ENCODE data around the gene SLC39A5. TPM values are rescaled to one million over a fixed set of nuclear protein-coding genes. Genes with fewer than 3 reads are reported as not detected.
A peak's percentile ranks its signal among the peaks of the same experiment; 100 is the strongest.

SLC39A5 gene
- total RNA-seq, 5 donors from 2014 or later (not counting 1 experiment from before 2014, with no cell fraction given): 0.57 to 1.4 (median 0.58) TPM; not detected in 2

DNA sequence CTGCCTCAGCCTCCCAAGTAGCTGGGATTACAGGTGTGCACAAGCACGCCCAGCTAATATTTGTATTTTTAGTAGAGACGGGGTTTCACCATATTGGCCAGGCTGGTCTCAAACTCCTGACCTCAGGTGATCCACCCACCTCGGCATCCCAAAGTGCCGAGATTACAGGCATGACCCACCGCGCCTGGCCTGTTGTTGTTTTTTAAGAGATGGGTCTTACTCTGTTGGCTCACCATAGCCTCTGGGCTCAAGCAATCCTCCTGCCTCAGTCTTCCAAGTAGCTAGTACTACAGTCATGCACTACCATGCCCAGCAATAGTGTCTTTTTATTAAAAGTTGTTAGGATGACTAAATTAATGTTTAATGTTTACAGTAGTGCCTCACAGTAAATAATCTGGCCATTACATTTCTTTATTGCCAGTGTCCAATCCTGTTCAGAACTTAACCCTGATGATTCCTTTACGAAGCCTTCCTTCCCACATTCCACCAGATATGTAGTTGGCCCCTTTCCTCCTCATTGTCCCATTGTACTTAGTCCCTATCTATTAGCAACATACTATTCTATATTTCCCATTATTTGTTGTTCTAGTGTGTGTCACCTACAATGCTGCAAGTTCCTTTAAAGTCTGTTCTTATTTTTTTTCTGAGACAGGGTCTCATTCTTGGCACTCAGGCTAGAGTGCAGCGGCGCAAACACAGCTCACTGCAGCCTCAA is 31.8 kb upstream of the SLC39A5 start:
- Histone ChIP-seq H3K4me3 (ENCODE audit: control insufficient read depth in 1 of 2, extremely low read depth in 1 of 2, low read length in 1 of 2) (no peak overlapping the region), H3K36me3 (ENCODE audit: control insufficient read depth in 2 of 2, extremely low read depth in 1 of 2, insufficient read depth in 1 of 2, low read length in 1 of 2) (no peaks in the 10 kb centered on the region), H3K9me3 (no peaks in the 10 kb centered on the region), H3K27ac (ENCODE audit: low read length) (no peak overlapping the region), H3K27me3 (replicated peaks in 1 of 2; ENCODE audit: control insufficient read depth in 2 of 2, extremely low read depth in 1 of 2, insufficient read depth in 2 of 2, low read length in 1 of 2) (no peaks in the 10 kb centered on the region), H3K4me1 (ENCODE audit: control insufficient read depth in 1 of 2, extremely low read depth in 1 of 2, insufficient read depth in 2 of 2, low read length in 2 of 2) (no peaks in the 10 kb centered on the region)
- H3K9me3 Mint-ChIP-seq: no peaks in the 10 kb centered on the region
- ATAC-seq (replicated peaks in 1 of 4) (no peak), DNase-seq (no peak)
- POLR2A ChIA-PET: no interaction called here
- no peaks in the 10 kb centered on the region for H3K27me3 Mint-ChIP-seq
- WGBS (ENCODE audit: insufficient coverage): 100% methylated on average over 3 of the region's 9 CpGs
- H3K4me3 Mint-ChIP-seq: no peak overlapping the region
- no peaks in the 10 kb centered on the region for H3K36me3 Mint-ChIP-seq
- CTCF ChIA-PET: interaction anchor here in 1 of 2 donors (0.7 to 0.8 kb wide), 2 partner anchors 17 to 266 kb away, joined by 3 read pairs; no protein-coding TSS in a partner anchor
- H3K4me1 Mint-ChIP-seq: peaks cover 3 to 12% (median 6%) of the 10 kb centered on the region in 3 donors
- H3K27ac Mint-ChIP-seq: no peak overlapping the region

DNA sequence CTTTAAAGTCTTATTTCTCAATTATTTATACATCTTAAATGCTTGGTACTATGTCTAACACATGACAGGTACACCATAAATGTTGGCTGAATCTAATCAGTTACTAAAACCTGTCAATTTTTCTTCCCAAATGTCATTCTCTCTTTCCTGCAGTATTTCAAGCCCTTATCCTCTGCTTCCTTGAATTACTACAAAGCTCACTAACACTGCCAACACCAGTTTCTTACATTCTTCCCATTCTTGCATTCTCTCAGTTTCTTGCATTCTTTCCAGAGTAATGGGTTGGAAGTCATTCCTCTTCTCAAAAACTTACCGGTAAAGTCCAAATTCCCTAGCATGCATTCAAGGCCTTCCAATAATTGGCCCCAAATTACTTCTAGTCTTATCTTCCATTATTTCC is 31.0 kb upstream of the SLC39A5 start:
- H3K4me3 ChIP-seq (ENCODE audit: control insufficient read depth in 1 of 2, extremely low read depth in 1 of 2, low read length in 1 of 2): no peak overlapping the region
- peaks cover 0 to 7% (median 1%) of the 10 kb centered on the region in 3 donors for H3K4me1 Mint-ChIP-seq
- H3K4me3 Mint-ChIP-seq: no peak overlapping the region
- H3K27ac Mint-ChIP-seq: peak overlapping the region in 1 of 2 donors; percentile 1
- no peaks in the 10 kb centered on the region for H3K9me3 ChIP-seq
- DNase-seq (no peak), ATAC-seq (replicated peaks in 1 of 4) (no peak)
- H3K36me3 ChIP-seq (ENCODE audit: control insufficient read depth in 2 of 2, extremely low read depth in 1 of 2, insufficient read depth in 1 of 2, low read length in 1 of 2): no peaks in the 10 kb centered on the region
- no peaks in the 10 kb centered on the region for H3K27me3 Mint-ChIP-seq
- CTCF ChIA-PET: interaction anchor here in 1 of 2 donors (0.6 to 1.4 kb wide), 2 partner anchors 23 to 438 kb away, joined by 4 read pairs; partner anchors contain the start of gene RNF41
- 100% methylated on average over 1 of the region's 1 CpG for WGBS (ENCODE audit: insufficient coverage)
- no peaks in the 10 kb centered on the region for H3K27me3 ChIP-seq (replicated peaks in 1 of 2; ENCODE audit: control insufficient read depth in 2 of 2, extremely low read depth in 1 of 2, insufficient read depth in 2 of 2, low read length in 1 of 2)
- H3K4me1 ChIP-seq (ENCODE audit: control insufficient read depth in 1 of 2, extremely low read depth in 1 of 2, insufficient read depth in 2 of 2, low read length in 2 of 2): no peaks in the 10 kb centered on the region
- H3K9me3 Mint-ChIP-seq: no peaks in the 10 kb centered on the region
- no peaks in the 10 kb centered on the region for H3K36me3 Mint-ChIP-seq
- H3K27ac ChIP-seq (ENCODE audit: low read length): no peak overlapping the region
- POLR2A ChIA-PET: no interaction called here

DNA sequence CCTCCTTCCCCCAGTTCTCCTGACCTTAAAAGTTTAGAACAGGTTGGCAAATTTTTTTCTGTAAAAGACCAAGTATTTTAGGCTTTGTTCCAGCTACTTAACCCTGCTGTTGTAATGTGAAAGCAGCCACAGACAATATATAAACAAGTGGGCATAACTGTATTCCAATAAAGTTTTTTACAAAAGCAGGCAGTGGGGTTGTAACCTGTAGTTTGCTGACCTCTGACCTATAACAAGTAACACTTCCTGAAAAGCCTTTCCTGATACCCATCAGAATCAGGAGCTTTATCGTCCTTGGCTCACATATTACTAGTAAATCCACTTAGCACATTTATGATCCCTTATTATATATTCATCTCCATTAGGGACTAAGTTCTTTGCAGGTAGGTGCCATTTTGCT is 27.5 kb upstream of the SLC39A5 start:
- no peaks in the 10 kb centered on the region for H3K9me3 Mint-ChIP-seq
- ChIA-PET POLR2A (interaction anchor here in 1 of 2 donors (1.0 kb wide), 1 partner anchor 30 kb away, joined by 3 read pairs; no protein-coding TSS in a partner anchor), CTCF (interaction anchor here (0.6 to 1.7 kb wide), 6 partner anchors 15 to 1363 kb away, joined by 3 to 5 read pairs (median 4); partner anchors contain the start of gene RNF41 (in 1 of the 2))
- H3K9me3 ChIP-seq: no peaks in the 10 kb centered on the region
- no peak overlapping the region for H3K27ac ChIP-seq (ENCODE audit: low read length)
- peaks cover 0 to 5% (median 1%) of the 10 kb centered on the region in 3 donors for H3K4me1 Mint-ChIP-seq
- H3K27me3 Mint-ChIP-seq: no peaks in the 10 kb centered on the region
- H3K36me3 Mint-ChIP-seq: peaks cover 15% of the 10 kb centered on the region
- H3K27me3 ChIP-seq (replicated peaks in 1 of 2; ENCODE audit: control insufficient read depth in 2 of 2, extremely low read depth in 1 of 2, insufficient read depth in 2 of 2, low read length in 1 of 2): no peaks in the 10 kb centered on the region
- no peaks in the 10 kb centered on the region for H3K4me1 ChIP-seq (ENCODE audit: control insufficient read depth in 1 of 2, extremely low read depth in 1 of 2, insufficient read depth in 2 of 2, low read length in 2 of 2)
- H3K4me3 ChIP-seq (ENCODE audit: control insufficient read depth in 1 of 2, extremely low read depth in 1 of 2, low read length in 1 of 2): no peak overlapping the region
- DNase-seq: no peak
- peak overlapping the region; percentile 52 to 74 for H3K27ac Mint-ChIP-seq
- WGBS (ENCODE audit: insufficient coverage): 100% methylated on average over 1 of the region's 1 CpG
- H3K4me3 Mint-ChIP-seq: no peak overlapping the region
- peaks cover 0 to 24% of the 10 kb centered on the region in 2 donors for H3K36me3 ChIP-seq (ENCODE audit: control insufficient read depth in 2 of 2, extremely low read depth in 1 of 2, insufficient read depth in 1 of 2, low read length in 1 of 2)
- ATAC-seq (replicated peaks in 1 of 4): no peak

DNA sequence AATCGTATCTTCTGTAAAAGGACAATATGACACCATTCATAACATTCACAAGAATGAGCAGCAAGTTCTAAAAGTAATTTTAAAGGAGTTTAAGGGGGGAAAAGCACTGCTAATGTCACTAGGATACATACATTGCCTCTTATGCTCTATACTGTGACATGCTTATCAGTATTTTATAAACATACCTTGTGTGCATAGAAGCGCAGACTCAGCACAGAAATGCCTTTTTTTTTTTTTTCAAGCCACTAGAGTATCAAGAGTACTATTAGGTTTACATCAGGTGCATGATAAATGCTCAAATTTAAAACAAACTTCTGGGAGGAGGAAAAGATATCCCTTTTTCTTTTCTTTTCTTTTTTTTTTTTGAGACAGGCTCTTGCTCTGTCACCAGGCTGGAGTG is 27.0 kb upstream of the SLC39A5 start:
- H3K4me3 Mint-ChIP-seq: no peak overlapping the region
- DNase-seq (no peak), ATAC-seq (replicated peaks in 1 of 4) (no peak)
- Histone ChIP-seq H3K36me3 (ENCODE audit: control insufficient read depth in 2 of 2, extremely low read depth in 1 of 2, insufficient read depth in 1 of 2, low read length in 1 of 2) (peaks cover 0 to 29% of the 10 kb centered on the region in 2 donors), H3K4me3 (ENCODE audit: control insufficient read depth in 1 of 2, extremely low read depth in 1 of 2, low read length in 1 of 2) (no peak overlapping the region), H3K4me1 (ENCODE audit: control insufficient read depth in 1 of 2, extremely low read depth in 1 of 2, insufficient read depth in 2 of 2, low read length in 2 of 2) (no peaks in the 10 kb centered on the region), H3K27ac (ENCODE audit: low read length) (no peak overlapping the region), H3K9me3 (no peaks in the 10 kb centered on the region), H3K27me3 (replicated peaks in 1 of 2; ENCODE audit: control insufficient read depth in 2 of 2, extremely low read depth in 1 of 2, insufficient read depth in 2 of 2, low read length in 1 of 2) (no peaks in the 10 kb centered on the region)
- H3K27ac Mint-ChIP-seq: peak overlapping the region; percentile 37 to 74
- ChIA-PET POLR2A (no interaction called here), CTCF (interaction anchor here in 1 of 2 donors (0.6 to 1.7 kb wide), 5 partner anchors 27 to 545 kb away, joined by 3 read pairs; partner anchors contain the start of gene STAT2)
- no CpG with 5 or more reads among the region's 2 CpGs for WGBS (ENCODE audit: insufficient coverage)
- H3K4me1 Mint-ChIP-seq: peaks cover 0 to 5% (median 1%) of the 10 kb centered on the region in 3 donors
- H3K27me3 Mint-ChIP-seq: no peaks in the 10 kb centered on the region
- H3K36me3 Mint-ChIP-seq: peaks cover 20% of the 10 kb centered on the region
- no peaks in the 10 kb centered on the region for H3K9me3 Mint-ChIP-seq

DNA sequence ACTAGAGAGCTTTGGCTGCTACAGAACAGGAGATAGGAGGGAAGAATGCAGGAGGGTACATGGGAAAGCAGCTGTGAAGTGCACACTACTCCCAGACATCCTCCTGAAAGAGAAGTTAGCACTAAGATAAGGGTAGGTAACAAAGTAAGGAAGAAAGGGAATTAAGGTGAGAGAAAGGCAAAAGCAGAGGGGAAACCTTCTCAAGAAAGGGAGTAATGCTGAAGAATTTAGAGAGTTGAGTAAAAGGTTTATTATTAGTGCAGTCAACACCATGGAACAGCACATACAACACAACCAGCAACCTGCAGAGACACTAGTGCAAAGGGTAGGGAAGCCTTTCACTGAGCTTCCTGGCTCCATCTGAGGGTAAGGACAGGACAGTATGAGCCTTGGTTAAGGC is 25.6 kb upstream of the SLC39A5 start:
- Histone ChIP-seq H3K27me3 (replicated peaks in 1 of 2; ENCODE audit: control insufficient read depth in 2 of 2, extremely low read depth in 1 of 2, insufficient read depth in 2 of 2, low read length in 1 of 2) (no peaks in the 10 kb centered on the region), H3K27ac (ENCODE audit: low read length) (no peak overlapping the region), H3K4me1 (ENCODE audit: control insufficient read depth in 1 of 2, extremely low read depth in 1 of 2, insufficient read depth in 2 of 2, low read length in 2 of 2) (no peaks in the 10 kb centered on the region), H3K4me3 (ENCODE audit: control insufficient read depth in 1 of 2, extremely low read depth in 1 of 2, low read length in 1 of 2) (no peak overlapping the region), H3K36me3 (ENCODE audit: control insufficient read depth in 2 of 2, extremely low read depth in 1 of 2, insufficient read depth in 1 of 2, low read length in 1 of 2) (peaks cover 0 to 37% of the 10 kb centered on the region in 2 donors), H3K9me3 (no peaks in the 10 kb centered on the region)
- Mint-ChIP-seq H3K27ac (no peak overlapping the region), H3K27me3 (no peaks in the 10 kb centered on the region), H3K36me3 (peaks cover 25% of the 10 kb centered on the region), H3K4me3 (no peak overlapping the region), H3K4me1 (peaks cover 0 to 5% (median 1%) of the 10 kb centered on the region in 3 donors), H3K9me3 (no peaks in the 10 kb centered on the region)
- ATAC-seq (replicated peaks in 1 of 4): no peak
- POLR2A ChIA-PET: no interaction called here
- no peak for DNase-seq
- CTCF ChIA-PET: interaction anchor here in 1 of 2 donors (1.0 to 3.9 kb wide), 2 partner anchors 18 to 85 kb away, joined by 3 to 21 read pairs; partner anchors contain the start of gene RNF41

DNA sequence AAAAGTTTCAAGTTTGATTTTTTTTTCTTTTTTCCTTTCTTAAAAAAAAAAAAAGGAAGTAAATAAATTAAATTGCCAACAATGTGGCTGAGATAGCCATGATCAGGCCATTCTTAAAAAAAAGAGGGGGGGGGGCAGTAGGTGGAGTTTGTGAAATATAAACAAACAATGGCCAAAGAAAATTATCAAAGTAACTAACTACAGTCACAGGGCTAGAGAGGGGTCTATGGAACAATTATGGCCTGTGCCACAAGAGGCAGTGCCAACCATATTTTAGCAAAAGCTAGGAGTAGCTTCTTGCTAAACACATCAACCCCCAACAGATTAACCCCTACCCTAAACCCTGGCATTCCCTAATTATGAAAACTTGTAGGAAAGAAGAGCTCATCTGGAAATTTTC is 24.4 kb upstream of the SLC39A5 start:
- no peak overlapping the region for H3K27ac ChIP-seq (ENCODE audit: low read length)

More for the DNA sequence above, 24.4 kb upstream of the SLC39A5 start:
- H3K27me3 ChIP-seq (replicated peaks in 1 of 2; ENCODE audit: control insufficient read depth in 2 of 2, extremely low read depth in 1 of 2, insufficient read depth in 2 of 2, low read length in 1 of 2): no peaks in the 10 kb centered on the region
- peaks cover 0 to 5% (median 1%) of the 10 kb centered on the region in 3 donors for H3K4me1 Mint-ChIP-seq
- no peak overlapping the region for H3K4me3 ChIP-seq (ENCODE audit: control insufficient read depth in 1 of 2, extremely low read depth in 1 of 2, low read length in 1 of 2)
- H3K36me3 ChIP-seq (ENCODE audit: control insufficient read depth in 2 of 2, extremely low read depth in 1 of 2, insufficient read depth in 1 of 2, low read length in 1 of 2): peaks cover 4 to 45% of the 10 kb centered on the region in 2 donors
- ATAC-seq (replicated peaks in 1 of 4): peak in 1 of 4 experiments; percentile 36
- POLR2A ChIA-PET: interaction anchor here (0.5 to 0.6 kb wide), 2 partner anchors 179 to 274 kb away, joined by 3 to 9 read pairs; no protein-coding TSS in a partner anchor
- H3K9me3 Mint-ChIP-seq: no peaks in the 10 kb centered on the region
- CTCF ChIA-PET: interaction anchor here (0.5 to 3.9 kb wide), 7 partner anchors 9 to 258 kb away, joined by 3 to 21 read pairs (median 8); partner anchors contain the start of gene RNF41 (in 1 of the 2)
- H3K4me1 ChIP-seq (ENCODE audit: control insufficient read depth in 1 of 2, extremely low read depth in 1 of 2, insufficient read depth in 2 of 2, low read length in 2 of 2): no peaks in the 10 kb centered on the region
- H3K27me3 Mint-ChIP-seq: no peaks in the 10 kb centered on the region
- no peaks in the 10 kb centered on the region for H3K9me3 ChIP-seq
- no peak for DNase-seq
- H3K36me3 Mint-ChIP-seq: peaks cover 33% of the 10 kb centered on the region
- peak overlapping the region in 1 of 2 donors; percentile 19 for H3K27ac Mint-ChIP-seq
- no peak overlapping the region for H3K4me3 Mint-ChIP-seq

Data from T-cell (primary cell).